GM21360 (cell line): ENCODE data around the gene TRPM3.

Experiments
- ATAC-seq: cut with Tn5 transposase; IDR thresholded peaks from one replicate; pipeline ENCODE4 v1.9.1; 2021; ENCODE audit warnings: mild to moderate bottlenecking, moderate library complexity; ENCODE audit not compliant: unreplicated experiment

The TRPM3 gene

DNA sequence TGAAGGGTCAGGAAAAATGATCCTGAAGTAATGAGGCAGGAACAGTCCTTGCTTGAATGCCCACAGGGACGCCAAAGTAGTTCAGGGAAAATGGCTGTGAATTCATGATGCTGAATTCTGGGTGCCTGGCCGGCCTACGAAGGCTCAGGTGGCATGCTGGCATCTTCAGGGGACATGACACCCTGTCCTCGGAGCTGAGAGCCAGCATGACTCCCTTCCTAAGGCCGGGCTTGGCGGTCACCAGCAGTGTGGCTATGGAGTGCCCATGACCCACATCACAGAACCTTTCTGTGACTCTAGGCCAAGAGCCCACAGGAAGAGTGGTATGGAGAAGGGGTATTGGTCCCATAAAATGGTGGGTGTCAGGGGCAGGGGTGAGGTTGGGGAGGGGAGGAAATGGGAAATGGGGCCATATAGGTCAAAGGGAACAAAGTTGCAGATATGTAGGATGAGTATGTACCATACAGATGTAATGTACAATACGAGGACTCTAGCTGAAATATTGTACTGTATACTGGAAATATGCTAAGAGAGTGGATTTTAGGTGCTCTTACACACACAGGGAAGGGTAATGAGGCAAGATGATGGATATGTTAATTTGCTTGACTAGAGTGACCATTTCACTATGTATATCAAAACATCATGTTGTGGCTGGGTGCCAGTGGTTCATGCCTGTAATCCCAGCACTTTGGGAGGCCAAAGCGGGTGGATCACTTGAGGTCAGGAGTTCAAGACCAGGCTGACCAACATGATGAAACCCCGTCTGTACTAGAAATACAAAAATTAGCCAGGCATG lies 504.2 kb downstream of the TRPM3 start:
- ATAC-seq, result no peak

DNA sequence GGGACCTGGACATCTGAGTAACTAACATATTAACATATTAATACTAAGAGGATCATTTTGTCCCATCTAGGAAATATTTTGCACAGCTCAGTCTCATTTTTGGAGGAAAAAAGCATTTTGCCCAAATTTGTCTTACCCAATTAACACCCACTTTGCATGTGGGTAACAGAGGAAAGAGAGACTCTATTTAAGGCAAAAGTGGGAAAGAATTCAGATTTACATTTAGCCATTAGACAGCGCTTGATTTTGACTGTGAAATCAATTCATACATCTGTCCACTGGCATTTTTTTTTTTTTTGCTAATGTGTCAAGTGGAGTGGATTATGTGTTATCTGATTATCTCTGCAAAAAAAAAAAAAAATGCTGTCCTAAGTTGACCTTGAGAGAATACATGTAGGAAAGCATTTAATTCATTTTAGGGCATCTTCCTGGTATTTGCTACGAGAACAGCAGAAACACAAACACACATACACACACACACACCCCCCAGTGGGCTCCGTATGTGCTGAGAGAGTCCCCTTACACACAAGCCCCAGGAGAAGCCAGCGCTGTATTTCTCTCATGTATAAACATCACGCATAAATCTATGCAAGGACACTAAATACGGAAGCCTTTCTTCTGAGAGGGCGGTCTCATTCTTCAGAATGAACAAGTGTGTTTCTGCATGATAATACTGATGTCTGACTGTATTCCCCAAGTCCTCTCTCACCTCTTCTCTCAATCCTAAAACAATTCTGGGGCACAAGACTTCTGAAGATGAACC lies 505.0 kb downstream of the TRPM3 start:
- no peak for ATAC-seq

DNA sequence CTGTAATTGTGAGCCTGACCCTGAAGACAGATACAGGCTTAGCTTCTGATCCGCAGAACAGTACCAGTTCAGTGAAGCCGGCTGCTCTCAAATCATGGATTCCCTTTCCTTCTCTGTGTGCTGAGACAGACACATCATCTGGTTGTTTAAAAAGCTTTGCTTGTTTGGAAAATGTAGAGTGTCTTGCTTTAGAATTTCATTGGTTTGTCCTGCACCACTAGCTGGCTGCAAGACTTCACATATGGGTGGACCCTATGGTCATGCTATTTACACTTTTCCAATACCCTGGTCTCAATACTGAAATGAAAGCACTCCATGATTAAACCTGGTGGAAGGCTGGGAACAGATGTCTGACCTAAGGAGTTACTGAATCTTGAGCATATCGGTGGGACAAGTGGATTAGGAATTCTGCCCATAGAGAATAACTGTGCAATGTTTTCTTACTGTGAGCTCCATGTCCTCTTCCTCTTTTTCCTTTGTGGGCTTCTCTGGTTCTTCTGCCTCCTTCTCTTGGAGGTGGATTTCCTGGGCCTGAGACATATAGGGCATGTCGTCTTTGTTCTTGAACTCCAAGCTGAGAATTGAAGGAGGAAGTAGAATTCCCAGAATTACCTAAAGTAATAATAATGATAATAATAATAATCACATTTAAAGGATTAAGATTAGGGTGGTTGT lies 505.8 kb downstream of the TRPM3 start:
- ATAC-seq, result no peak

DNA sequence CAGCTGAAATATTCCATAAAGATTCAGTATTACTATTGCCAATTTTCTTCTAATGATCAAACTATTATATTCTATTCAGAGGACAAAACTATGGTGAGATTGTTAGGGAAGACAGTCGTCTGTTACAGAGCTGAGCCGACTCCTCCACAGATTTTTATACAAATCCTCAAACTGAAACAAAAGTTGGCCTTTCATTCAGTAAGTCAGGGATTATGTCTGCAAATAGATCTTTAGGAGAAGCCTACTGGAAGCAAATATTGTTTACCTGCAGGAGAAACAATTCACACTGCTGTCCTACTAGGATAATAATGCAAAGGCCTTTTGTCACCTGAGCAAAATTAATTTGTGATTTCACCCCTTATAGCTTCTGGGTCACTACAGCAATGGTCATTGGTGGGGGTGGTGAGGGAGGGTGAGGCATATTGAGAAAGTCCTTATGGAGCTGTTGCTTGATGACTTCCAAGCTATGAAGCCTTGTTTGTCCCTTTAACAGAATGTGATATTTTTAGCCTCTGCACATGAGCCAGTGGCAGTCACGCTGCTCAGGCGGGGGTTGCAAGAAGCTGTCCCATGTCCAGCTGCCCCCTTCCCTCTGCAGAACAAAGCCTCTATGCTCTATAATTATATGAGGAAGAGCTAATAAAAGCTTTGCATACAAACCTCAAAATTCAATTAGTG lies 506.5 kb downstream of the TRPM3 start:
- no peak for ATAC-seq

DNA sequence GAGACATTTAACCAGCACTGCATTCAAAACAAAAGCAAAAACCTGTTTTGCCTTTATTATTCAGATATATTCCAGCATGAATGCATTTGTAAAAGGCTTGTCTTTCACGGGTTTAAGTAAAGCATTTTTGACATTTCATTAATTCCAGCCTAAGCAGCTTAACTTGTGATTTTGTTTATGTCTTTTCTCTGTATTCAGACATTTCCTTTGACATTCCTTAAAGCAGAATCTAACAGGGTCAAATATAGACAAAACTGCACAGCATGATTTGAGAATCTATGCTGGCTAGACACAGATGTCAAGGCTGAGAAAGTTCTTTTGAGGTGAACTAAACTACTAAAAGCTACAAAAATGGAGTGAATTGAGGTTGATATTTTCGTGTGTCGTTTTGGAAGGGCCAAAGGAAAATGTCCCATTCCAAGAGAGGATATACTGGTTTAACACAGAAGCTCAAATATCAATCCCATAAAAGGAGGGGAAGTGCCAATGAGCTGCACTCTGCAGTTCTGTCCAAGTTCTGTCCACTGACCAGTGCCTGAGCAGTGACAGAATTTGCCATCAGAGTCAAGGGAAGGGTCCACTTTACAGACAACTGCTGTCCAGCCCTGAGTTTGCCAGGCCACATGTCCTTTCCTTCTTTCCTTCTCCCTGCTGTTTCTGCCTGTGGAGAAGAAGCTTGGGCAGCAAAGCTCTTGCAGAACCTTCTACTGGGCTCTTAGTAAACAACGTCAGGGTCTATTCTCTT lies 508.2 kb downstream of the TRPM3 start:
- no peak for ATAC-seq

DNA sequence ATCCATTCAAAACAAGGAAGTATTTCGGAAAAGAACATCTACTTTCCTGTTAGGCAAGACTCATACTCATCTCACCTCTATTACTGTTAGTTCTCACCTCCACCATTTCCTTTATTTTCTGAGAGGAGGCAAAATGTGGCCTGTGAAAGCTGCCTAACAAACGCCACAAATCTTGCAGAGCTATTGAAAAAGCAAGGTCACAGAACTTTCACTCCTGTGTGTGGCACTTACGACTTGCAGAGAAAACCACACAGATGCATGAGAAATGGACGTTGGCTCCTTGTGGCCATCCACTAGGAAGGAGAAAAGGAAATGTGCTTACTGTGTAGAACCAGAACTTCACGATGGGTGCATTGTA lies 511.2 kb downstream of the TRPM3 start:
- ATAC-seq, result no peak

DNA sequence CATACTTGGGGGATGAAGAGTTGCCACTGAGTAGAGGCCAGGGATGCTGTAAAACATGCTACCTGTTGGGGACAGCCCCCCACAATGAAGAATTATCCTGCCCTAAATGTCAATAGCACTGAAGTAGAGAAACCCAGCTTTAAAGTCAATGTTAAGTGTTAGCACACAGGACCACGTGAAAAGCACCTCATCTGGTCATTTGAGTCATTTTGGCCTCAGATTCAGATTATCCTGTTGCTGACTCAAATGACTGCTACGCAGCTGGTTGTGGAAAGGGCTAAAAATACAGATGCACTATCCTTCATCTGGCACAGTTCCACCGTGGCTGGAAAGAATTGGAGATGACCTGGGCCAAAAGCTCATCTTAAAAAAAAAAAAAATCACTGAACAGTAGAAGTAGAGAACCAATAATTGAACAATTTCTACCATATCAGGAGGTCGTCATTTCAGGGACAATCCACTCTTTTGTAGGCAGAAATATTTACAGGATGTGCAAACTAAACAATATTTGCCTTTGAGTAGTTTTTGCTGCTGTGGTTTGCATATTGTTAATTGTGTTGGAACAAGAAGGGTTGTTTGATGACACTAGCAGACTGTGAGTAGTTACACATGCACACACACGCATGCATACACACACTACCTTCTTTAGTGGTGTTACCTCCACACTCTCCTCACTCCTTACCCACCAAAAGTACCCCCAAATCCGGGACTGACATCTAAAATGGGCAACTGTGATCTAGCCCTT lies 511.7 kb downstream of the TRPM3 start:
- no peak for ATAC-seq

DNA sequence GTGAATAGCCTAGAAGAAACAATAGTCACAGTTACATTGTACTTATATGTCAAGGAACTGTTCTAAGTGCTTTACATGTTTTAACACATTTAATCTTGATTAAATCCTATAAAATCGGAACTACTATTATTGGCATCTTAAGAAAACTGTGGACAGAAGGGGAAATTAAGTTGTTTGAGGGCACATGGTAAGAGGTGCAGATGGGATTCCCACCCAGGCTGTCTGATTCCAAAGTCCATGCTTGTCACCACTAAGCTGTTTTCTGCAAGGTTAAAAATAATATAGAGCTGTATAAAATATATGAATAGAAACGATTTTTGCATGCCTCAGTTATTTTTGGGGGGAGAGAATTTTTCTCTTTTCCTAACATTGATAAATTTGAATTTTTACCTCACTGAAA lies 512.4 kb downstream of the TRPM3 start:
- no peak for ATAC-seq

DNA sequence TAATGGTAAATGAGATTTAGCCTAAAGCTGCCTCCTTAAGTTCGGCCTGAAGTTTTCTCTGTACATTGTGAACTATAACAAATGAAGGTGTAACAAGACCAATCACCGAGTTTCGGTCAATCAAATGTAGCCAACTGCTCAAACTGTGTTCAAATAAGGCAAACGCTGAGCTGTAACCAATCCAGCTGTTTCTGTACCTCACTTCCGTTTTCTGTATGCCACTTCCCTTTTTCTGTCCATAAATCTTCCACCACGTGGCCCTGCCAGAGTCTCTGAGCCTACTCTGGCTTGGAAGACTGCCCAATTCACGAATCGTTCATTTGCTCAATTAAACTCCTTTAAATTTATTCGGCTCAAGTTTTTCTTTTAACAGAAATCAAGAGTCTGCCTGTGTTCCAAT lies 513.5 kb downstream of the TRPM3 start:
- ATAC-seq, result peak; percentile 47

DNA sequence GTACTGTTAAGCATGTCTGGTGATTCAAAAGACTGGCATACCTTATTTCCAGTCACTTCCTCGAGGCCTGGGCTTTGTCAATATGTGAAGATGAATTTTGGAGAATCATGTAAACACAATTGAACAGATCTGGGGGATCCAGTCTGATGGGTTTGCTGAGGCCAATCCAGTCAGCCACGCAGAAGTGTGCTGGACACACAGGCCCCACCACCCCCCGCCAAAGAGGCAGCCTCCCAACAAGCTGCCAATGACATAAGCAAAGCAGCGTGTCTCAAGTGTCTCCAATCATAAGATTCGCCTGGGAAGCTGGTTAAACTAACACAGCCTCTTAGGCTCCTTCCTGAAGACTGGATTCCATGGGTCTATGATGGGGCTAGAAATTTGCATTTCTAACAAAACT lies 514.1 kb downstream of the TRPM3 start:
- no peak for ATAC-seq

DNA sequence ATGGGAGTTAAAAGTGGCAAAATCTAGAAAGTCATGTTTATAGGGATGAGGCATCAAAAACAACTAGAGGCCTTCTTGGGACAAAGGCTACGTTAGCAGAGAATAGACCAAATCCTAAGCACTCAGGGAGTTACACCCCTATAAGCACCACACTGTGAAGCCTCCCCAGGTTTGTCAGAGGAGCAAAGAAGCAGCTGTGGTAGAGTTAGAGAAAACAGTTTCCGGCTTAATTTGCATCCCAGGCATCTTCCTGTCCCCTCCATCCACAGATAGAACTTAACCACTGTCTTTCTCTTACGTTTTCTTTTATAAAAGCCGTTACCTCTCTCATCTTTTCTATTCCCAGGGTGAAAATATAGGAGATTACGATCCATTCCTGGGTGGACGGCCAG lies 518.4 kb downstream of the TRPM3 start:
- no peak for ATAC-seq

DNA sequence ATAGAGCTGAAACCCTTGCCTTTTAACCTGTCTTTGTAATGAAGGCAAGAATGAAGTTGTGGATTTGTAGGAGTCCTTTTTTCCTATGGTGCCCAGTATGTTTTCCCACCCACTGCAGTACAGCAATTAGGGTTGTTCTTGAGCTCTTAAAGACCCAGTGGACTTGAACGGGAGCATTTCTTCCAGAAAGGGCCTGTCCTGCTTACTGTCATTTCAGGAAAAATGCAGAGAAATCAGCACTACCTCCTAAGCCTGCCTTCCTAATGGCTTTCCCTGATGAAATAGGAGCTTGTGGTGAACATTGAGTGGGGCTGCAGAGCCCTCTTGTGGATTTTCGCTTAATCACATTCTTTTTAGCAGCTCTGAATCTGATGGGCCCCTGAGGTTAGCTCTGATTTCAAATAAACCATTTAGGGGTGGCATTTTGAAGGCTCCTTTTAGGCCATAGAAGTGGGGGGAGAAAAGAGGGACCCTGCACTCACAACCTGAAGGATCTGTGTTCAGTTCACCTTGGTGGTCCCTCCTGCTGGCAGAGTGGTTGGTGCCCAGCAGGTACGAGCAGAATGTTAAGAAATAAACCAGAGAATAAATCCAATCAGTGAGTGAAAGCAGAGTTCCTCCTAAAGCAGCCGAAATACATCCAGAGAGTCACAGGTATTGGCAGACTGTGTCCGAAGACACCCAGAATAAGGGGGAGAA lies 519.0 kb downstream of the TRPM3 start:
- ATAC-seq, result peak; percentile 64

DNA sequence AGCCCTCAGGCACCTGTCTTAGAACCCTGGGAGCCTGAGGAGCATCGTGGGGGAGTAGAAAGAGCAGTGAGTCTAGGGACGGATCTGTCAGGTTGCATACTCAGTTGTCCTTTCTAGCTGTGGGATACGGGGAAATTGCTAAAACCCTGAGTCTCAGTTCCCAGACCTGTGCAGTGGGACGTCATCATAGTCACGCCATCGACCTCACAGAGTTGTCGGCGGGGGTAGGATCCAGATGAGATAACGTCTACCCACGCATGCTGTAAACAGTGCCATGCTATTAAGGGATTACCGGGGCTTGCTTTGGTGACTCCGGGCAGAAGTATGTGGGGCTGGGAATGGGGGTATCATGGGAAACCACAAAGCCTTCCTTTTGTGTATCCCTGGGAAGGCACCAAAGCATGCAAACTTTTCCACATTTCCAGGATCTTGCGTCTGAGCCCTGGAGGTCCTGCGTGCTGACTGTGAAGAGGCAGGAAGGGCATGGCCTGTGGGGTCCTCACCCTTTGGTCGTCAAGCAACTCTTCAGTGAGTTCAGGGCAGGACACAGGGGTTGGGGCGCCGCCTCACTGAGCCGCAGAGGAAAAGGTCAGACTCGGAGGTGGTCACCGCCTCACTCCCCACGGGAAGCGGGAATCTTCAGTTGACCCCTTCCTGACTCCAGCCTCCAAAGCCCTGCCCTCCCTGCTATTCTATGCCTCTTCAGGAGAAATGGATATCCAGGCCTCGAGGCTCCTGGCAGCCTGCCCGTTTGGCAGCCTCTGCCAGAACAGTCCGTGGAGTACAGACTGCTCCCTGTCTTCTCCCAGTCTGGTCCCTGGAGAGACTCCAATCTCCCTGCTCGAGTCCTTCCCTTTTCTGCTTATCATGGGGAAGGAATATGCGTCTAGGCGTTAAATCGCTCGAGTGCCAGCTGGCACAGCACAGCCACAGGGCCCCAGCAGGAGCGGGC lies 520.1 kb downstream of the TRPM3 start:
- ATAC-seq, result no peak

DNA sequence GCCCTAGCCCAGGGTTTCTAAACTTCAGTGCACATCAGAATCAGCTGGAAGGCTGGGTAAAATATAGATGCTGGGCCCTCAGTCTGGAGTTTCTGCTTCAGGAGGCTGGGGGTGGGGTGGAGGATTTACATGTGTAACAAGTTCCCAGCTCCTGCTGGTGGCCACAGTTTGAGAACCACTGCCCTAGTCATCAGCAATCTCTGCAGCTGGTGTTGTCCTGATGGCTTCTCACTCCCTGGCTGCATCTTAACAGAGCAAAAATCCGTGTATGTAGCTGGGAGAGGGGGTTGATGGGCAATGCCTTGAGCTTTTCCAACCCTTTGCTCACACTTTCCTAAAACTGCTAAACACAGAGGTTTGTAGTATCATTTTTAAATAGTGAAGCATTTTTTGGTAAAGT lies 520.9 kb downstream of the TRPM3 start:
- no peak for ATAC-seq

DNA sequence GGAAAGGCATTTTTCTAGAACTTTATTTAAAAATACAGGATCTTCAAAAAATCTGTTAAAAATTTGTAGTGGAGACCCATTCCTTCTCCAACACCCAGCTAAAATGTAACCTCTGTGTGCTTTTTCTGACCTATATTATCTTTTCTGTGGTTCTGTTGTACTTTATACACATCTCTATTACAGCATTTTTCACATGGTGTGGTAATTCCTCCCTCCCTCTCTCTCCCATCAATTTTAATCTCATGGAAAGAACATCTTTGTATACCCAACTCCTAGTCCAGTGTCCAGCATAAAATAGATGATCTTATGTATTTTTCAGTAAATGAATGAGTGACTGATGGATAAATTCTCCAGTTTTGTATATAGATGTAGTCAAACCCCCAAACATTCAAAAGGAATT lies 523.5 kb downstream of the TRPM3 start:
- ATAC-seq, result no peak

DNA sequence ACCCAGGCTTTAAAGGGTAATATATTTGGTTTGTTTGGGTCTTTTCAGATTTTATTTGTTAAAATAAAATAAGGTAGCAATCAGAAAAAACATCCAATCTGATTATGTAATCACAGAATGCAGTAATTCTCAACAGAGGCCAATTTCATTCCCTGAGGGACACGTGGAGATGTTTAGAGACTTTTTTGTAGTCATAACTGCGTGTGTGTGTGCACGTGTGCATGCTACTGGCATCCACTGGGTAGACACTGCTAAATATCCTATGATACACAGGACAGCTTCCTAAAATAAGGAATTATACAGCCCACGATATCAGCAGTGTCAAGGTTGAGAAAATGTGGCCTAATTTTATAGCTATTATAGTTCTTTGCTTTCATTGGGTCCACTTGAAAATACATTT lies 526.2 kb downstream of the TRPM3 start:
- ATAC-seq, result no peak

DNA sequence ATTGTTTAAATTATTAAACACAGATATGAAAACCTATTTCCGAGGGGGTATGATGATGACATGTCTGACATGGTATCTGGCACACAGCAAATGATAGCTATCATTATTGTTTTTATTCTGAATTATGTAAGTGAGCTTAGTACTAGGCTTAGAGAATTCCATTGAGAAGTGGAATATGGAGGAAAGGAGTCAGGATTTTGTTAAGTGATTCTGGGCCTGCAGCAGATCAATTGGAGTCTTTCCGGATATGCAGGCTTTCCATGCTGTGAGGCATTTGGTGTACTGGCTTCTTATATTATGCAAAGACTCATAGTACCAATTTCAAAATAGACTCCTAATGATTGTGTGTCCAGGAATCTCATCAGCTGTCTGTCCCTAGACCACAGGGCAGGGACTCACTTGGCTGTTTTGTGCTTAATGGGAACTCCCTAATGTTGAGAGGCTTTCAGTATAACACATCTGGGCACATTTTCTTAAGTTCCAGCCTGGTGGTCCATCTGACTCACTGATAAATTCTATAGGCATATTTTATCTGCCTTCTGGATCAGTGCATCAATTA lies 527.0 kb downstream of the TRPM3 start:
- no peak for ATAC-seq

DNA sequence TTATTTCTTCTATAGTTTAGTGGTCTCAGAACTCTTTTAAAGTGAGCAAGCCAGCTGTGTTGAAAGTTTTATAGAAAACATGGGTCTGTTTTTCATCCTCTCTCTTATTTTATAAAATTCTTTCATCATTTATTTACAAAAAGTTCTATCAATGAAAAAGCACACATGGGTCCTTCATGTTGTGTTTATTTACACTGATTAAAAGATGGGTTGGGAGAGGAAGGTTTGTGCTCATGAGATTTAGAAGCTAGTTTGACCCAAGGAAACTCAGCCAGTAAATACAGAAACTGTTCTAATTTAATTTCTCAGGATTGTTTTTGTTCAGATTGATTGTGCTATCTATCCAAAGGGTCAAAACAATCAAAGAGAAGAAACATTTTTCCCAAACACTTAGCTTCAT lies 528.2 kb downstream of the TRPM3 start:
- ATAC-seq, result no peak
